Measurements from ENCODE around the gene CACNA1B. TPM values are rescaled to one million over a fixed set of nuclear protein-coding genes. Genes with fewer than 3 reads are reported as not detected.

Gene CACNA1B
- total and polyA plus RNA-seq, 9 of the 15 experiments (the other 6 are each of a cell fraction or from before 2014, with no cell fraction given), result 0.01 to 0.04 TPM; not detected in 7

- TF ChIP-seq RAD21 (CRISPR knock-in tag; conservative IDR thresholded peaks at IDR 0.05 in 1 of 2, IDR thresholded peaks at IDR 0.05 in 1 of 2), result no peak
- no peak for TF ChIP-seq ZNF551 (CRISPR knock-in tag; IDR thresholded peaks at IDR 0.05)
- no peak for TF ChIP-seq JUND (IDR thresholded peaks at IDR 0.05; ENCODE audit: borderline replicate concordance, low read depth, low read length)
- no peak for TF ChIP-seq JUND (tag; IDR thresholded peaks at IDR 0.05; ENCODE audit: borderline replicate concordance, low read depth, low read length)
- TF ChIP-seq ATF4 (CRISPR knock-in tag; IDR thresholded peaks at IDR 0.05), result no peak
- TF ChIP-seq TEAD4 (IDR thresholded peaks at IDR 0.05; ENCODE audit: low read length), result no peak
- no peak for TF ChIP-seq TEAD4 (CRISPR knock-in tag; IDR thresholded peaks at IDR 0.05; ENCODE audit: borderline replicate concordance)
- no peak for TF ChIP-seq PKNOX1 (IDR thresholded peaks at IDR 0.05)
Measured at GRCh38 chr9:138016406-138017187, 139.0 kb downstream of the CACNA1B start (continued).

- in situ Hi-C loops (cut with MboI), result no loop called here
- no peak for TF ChIP-seq NEUROD1 (IDR thresholded peaks at IDR 0.05; ENCODE audit: borderline replicate concordance, low read depth, low read length, partially characterized antibody)
- no peak for TF ChIP-seq STAT6 (CRISPR knock-in tag; IDR thresholded peaks at IDR 0.05)
- TF ChIP-seq MYNN (IDR thresholded peaks at IDR 0.05), result no peak
- TF ChIP-seq MYNN (CRISPR knock-in tag; IDR thresholded peaks at IDR 0.05), result no peak
- TF ChIP-seq HBP1 (CRISPR knock-in tag; IDR thresholded peaks at IDR 0.05), result no peak
- TF ChIP-seq SMARCA4 (IDR thresholded peaks at IDR 0.05), result no peak
- no peak for TF ChIP-seq ZNF347 (CRISPR knock-in tag; IDR thresholded peaks at IDR 0.05; ENCODE audit: low read depth)
- no peak for TF ChIP-seq ZNF212 (CRISPR knock-in tag; IDR thresholded peaks at IDR 0.05)
Measured at GRCh38 chr9:138017200-138017599, 139.6 kb downstream of the CACNA1B start.

More at GRCh38 chr9:138017200-138017599, 139.6 kb downstream of the CACNA1B start:
- no peak for ATAC-seq
- Histone ChIP-seq H3K4me2 (ENCODE audit: insufficient read depth, low read length) (no peak overlapping the region), H3K4me3 (no peak overlapping the region), H4K20me1 (replicated peaks; ENCODE audit: control insufficient read depth, insufficient read depth, low read length) (no peaks in the 10 kb centered on the region; the same call in none of the 2 replicates), H3K27me3 (ENCODE audit: control insufficient read depth in 2 of 2, insufficient read depth in 2 of 2, low read length in 2 of 2) (peaks cover 1 to 50% of the 10 kb centered on the region in 2 experiments; a peak in 4 of 5 replicates), H3K9me1 (ENCODE audit: control insufficient read depth, insufficient read depth, low read length) (no peaks in the 10 kb centered on the region), H3K9me3 (replicated peaks; ENCODE audit: control insufficient read depth, insufficient read depth, low read depth, low read length) (no peaks in the 10 kb centered on the region), H3K36me3 (ENCODE audit: control insufficient read depth, insufficient read depth, low read length) (no peaks in the 10 kb centered on the region), H3K4me1 (replicated peaks in 1 of 2; ENCODE audit: control insufficient read depth in 2 of 2, insufficient read depth in 2 of 2, low read length in 2 of 2) (peaks cover 0 to 6% of the 10 kb centered on the region in 2 experiments; a peak in 1 of 5 replicates), H3K9ac (ENCODE audit: insufficient read depth in 1 of 2, low read depth in 2 of 2, low read length in 2 of 2) (no peak overlapping the region), H3K27ac (ENCODE audit: extremely low read depth, low read depth, low read length) (no peak overlapping the region), H3K79me2 (ENCODE audit: control insufficient read depth, insufficient read depth, low read length) (no peaks in the 10 kb centered on the region), H2AFZ (ENCODE audit: low read depth, low read length) (no peak overlapping the region)
- POLR2A ChIA-PET, result no interaction called here
- no peak for DNase-seq (ENCODE audit: extremely low read depth in 1 of 4, low spot score in 3 of 4)
- BruUV-seq (replicated peaks), result no TSS peak
- CTCF ChIA-PET (ENCODE audit: low intra/inter-chr PET ratio), result no interaction called here
- 4% methylated on average over 13 of the region's 13 CpGs for WGBS (ENCODE audit: insufficient coverage, low coverage, missing lambda C conversion rate)
- intact Hi-C loops (cut with micrococcal nuclease), result no loop called here
- FAIRE-seq, result no peak
